Activated CD8-positive, alpha-beta T cell treated with anti-CD3 and anti-CD28 coated beads, Interleukin-2, amount 10 ng/mL, durations not matched to agents 7 days and 5 days (primary cell): Measurements from ENCODE around the gene NUB1. TPM values are rescaled to one million over a fixed set of nuclear protein-coding genes. Genes with fewer than 3 reads are reported as not detected.

Experiments used
- ATAC-seq: fragments of 150-1000 bp; cut with Tn5 transposase; one replicate; pipeline ENCODE4 v1.10.0; 2021; ENCODE audit warnings: moderate library complexity
- CTCF ChIA-PET: fragments of 350-600 bp; sonication (Branson Sonifier 250); formaldehyde crosslinking; loops from one replicate; lab custom pipeline; 2021; ENCODE audit warnings: antibody characterized with exemption; lab: Charles Lee
- POLR2A ChIA-PET: fragments of 350-600 bp; sonication (Branson Sonifier 250); formaldehyde crosslinking; loops from one replicate; lab custom pipeline; 2021; ENCODE audit warnings: antibody characterized with exemption; lab: Charles Lee
- DNase-seq: peaks from one replicate; pipeline ENCODE4 v3.0.0-alpha.2; 2020
- H3K27ac Mint-ChIP-seq: one replicate; pipeline ENCODE4 v1.8.0; 2021; ENCODE audit warnings: mild to moderate bottlenecking, mixed read lengths
- H3K27me3 Mint-ChIP-seq: one replicate; pipeline ENCODE4 v1.8.0; 2021; ENCODE audit warnings: low read depth, mixed read lengths
- H3K36me3 Mint-ChIP-seq: one replicate; pipeline ENCODE4 v1.8.0; 2021; ENCODE audit warnings: low read depth, mixed read lengths
- H3K4me1 Mint-ChIP-seq: one replicate; pipeline ENCODE4 v1.8.0; 2021; ENCODE audit warnings: low read depth, mixed read lengths
- H3K4me3 Mint-ChIP-seq: one replicate; pipeline ENCODE4 v1.8.0; 2021; ENCODE audit warnings: mild to moderate bottlenecking, mixed read lengths
- H3K9me3 Mint-ChIP-seq: one replicate; pipeline ENCODE4 v1.8.0; 2022; ENCODE audit warnings: mixed read lengths; ENCODE audit not compliant: insufficient read depth
- total RNA-seq, 2 experiments: library from RNA; stranded (reverse); gene quantifications; one replicate each; pipeline ENCODE4 v1.2.3, GENCODE V29; 2021

Gene NUB1
- total RNA-seq, 2 experiments from 2014 or later, result 59.0 to 59.2 TPM

DNA sequence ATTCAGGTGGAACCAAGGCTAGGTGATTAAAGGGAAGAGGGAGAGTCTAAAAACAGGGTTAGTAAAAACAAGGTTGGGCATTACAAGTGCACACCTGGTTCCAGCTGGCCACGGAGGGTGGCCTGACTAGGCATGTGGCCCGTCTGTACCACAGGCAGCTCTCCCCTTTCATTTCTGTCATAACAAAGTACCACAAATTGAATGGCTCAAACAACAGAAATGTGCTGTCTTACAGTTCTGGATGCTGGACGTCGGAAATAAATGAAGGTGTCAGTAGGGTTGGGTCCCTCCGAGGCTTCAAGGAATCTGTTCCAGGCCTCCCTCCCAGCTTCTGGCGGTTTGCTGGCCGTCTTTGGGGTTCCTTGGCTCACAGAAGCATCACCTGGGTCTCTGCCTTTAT, 81.6 kb downstream of the NUB1 start:
- ATAC-seq, result no peak
- no peak for DNase-seq
- no peak overlapping the region for H3K27ac Mint-ChIP-seq
- no peak overlapping the region for H3K4me3 Mint-ChIP-seq
- peaks cover 4% of the 10 kb centered on the region for H3K36me3 Mint-ChIP-seq
- peaks cover 12% of the 10 kb centered on the region for H3K9me3 Mint-ChIP-seq
- peaks cover 17% of the 10 kb centered on the region for H3K27me3 Mint-ChIP-seq
- CTCF ChIA-PET, result interaction anchor here (1.3 kb wide), 1 partner anchor 55 kb away, joined by 3 read pairs; no protein-coding TSS in a partner anchor
- peaks cover 6% of the 10 kb centered on the region for H3K4me1 Mint-ChIP-seq
- POLR2A ChIA-PET, result no interaction called here

DNA sequence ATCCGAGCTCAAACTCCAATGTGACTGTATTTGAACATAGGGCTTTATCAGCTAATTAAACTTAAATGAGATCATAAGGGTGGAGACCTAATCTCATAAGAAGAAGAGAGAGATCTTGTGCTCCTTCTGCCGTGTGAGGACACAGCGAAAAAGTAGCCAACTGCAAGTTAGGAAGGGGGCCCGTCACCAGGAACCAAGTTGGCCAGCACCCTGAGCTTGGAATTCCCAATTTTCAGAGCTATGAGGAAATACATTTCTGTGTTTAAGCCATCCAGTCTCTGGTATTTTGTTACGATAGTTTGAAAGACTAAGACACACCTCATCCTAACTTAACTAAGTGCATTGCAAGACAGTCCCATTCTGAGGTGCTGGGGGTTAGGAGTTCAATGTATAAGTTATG, 82.3 kb downstream of the NUB1 start:
- peaks cover 13% of the 10 kb centered on the region for H3K4me1 Mint-ChIP-seq
- H3K36me3 Mint-ChIP-seq, result peaks cover 3% of the 10 kb centered on the region
- DNase-seq (no peak), ATAC-seq (no peak)
- ChIA-PET POLR2A (no interaction called here), CTCF (interaction anchor here (1.3 kb wide), 1 partner anchor 56 kb away, joined by 3 read pairs; no protein-coding TSS in a partner anchor)
- no peak overlapping the region for H3K27ac Mint-ChIP-seq
- H3K9me3 Mint-ChIP-seq, result peaks cover 9% of the 10 kb centered on the region
- peaks cover 17% of the 10 kb centered on the region for H3K27me3 Mint-ChIP-seq
- no peak overlapping the region for H3K4me3 Mint-ChIP-seq

DNA sequence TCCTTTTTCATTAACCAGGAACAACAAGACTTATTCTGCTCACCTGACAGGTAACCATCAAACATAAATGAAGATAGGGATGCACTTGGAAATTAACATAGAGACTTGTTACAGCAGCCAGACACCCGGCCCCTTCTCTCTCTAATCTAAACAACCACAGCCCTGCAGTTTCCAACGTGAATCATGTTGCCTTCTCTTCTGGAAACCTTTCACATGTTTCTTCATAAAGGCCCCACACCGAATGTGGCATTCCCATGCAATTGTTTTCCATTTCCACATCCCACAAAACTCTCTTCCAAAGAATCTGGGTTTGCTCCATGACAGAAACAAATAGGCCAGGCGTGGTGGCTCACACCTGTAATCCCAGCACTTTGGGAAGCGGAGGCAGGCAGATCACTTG, 83.2 kb downstream of the NUB1 start:
- ChIA-PET CTCF (interaction anchor here (0.8 kb wide), 1 partner anchor 23 kb away, joined by 4 read pairs; no protein-coding TSS in a partner anchor), POLR2A (no interaction called here)
- Mint-ChIP-seq H3K4me3 (no peak overlapping the region), H3K27me3 (peaks cover 17% of the 10 kb centered on the region), H3K9me3 (peaks cover 8% of the 10 kb centered on the region), H3K27ac (no peak overlapping the region), H3K36me3 (peaks cover 3% of the 10 kb centered on the region), H3K4me1 (peaks cover 22% of the 10 kb centered on the region)
- DNase-seq (no peak), ATAC-seq (no peak)

DNA sequence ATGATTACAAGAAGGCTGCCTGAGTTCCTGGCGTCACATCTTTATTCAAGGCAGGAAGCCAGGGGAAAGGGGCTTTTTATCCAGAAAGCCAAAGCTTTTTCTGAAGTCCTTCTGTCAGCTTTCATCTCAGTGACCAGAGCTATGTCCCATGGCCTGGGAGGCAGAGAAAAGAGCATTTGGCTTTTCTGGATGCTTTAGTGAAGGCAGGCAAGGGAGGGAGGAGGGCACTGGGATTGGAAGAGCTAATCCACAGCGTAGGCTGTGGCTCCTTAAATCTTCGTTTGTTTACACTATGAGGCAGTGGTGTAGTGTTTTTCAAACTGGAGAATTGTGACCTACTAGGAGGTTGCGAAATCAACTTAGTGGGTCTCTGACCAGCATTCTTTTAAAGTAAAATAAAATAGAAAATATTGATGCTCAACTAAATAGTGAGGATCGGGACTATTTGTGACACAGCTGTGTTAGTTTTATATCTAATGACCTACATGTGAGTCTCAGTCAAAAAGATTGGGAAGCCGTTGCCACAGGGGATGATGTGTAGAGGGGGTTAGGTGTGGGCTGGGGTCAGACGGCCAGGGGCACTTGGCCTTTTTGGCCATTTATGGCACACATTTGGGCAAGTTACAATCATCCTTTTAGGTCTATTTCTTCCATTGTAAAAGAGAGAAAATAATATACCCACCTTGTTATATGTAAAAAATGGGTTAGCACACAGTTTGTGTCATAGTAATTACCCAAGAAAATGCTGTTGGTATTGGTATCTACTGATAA, 84.2 kb downstream of the NUB1 start:
- ChIA-PET CTCF (interaction anchor here (0.8 kb wide), 1 partner anchor 22 kb away, joined by 4 read pairs; no protein-coding TSS in a partner anchor), POLR2A (no interaction called here)
- no peak overlapping the region for H3K27ac Mint-ChIP-seq

DNA sequence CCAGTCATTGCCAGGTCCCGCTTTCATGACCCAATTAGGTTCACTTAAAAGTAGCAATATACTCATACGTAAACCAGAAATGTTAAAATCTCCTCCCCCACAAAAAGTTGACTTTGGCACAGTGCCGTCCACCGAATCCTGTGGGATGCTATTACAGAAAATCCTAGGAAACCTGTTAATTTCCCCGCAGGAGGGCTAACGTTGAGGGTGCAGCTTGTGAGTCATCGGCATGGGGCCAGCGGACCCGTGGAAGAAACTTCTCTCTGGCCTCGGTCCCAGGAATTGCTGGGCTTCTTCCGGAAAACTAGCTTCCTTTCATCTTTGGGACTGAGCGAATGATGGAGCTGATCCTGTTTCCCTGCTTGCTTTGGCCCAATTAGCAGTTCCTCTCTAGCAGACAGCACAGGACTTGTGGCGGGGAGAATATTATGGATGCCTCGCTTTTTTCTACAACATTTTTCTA, 84.9 kb downstream of the NUB1 start:
- CTCF ChIA-PET, result no interaction called here
- peaks cover 17% of the 10 kb centered on the region for H3K27me3 Mint-ChIP-seq
- POLR2A ChIA-PET, result no interaction called here
- DNase-seq (no peak), ATAC-seq (no peak)
- H3K27ac Mint-ChIP-seq, result no peak overlapping the region
- no peak overlapping the region for H3K4me3 Mint-ChIP-seq
- H3K4me1 Mint-ChIP-seq, result peaks cover 35% of the 10 kb centered on the region
- no peaks in the 10 kb centered on the region for H3K9me3 Mint-ChIP-seq
- H3K36me3 Mint-ChIP-seq, result peaks cover 3% of the 10 kb centered on the region

More for the DNA sequence above, 84.2 kb downstream of the NUB1 start:
- Mint-ChIP-seq H3K9me3 (no peaks in the 10 kb centered on the region), H3K27me3 (peaks cover 17% of the 10 kb centered on the region), H3K4me1 (peaks cover 31% of the 10 kb centered on the region), H3K4me3 (no peak overlapping the region), H3K36me3 (peaks cover 3% of the 10 kb centered on the region)
- ATAC-seq (no peak), DNase-seq (no peak)

DNA sequence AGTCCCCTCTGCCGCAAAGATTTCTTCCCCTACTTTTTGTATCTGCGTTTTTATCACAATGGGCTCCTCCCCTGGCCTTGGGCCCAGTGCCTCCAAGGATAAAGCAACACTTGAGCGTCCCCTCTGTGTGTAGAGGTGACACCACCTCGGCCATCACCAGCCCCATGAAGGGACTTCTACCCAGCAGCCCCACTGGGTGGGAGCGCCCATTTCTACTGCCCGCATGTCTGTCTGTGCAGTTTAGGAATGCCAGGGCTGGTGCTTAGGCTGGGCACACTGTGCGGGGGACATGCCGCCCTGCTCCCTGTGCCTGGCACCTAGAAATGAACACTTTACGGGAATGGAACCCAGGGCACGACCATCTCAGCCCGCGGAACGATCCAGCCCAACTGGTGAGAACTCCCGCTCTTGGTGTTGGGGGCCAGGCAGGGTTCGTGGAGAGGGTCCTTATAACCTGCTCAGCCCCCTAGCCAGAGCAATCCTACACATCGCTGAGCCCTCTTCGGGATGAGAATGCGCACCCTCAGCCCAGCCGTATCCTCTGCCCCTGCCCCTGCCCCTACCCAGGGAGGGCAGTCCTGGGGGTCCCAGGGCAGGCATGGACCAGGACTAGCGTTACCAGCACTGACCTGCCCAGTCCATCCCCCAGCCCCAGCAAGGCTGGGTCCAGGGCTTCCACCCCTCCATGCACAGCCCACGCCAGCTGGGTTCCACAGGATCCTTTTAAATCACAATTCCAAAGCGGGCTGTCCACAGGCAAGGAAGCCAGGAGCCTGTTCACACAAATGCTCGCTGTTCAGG, 85.5 kb downstream of the NUB1 start:
- Mint-ChIP-seq H3K9me3 (no peaks in the 10 kb centered on the region), H3K27ac (no peak overlapping the region), H3K4me1 (peaks cover 40% of the 10 kb centered on the region), H3K4me3 (no peak overlapping the region), H3K27me3 (peaks cover 12% of the 10 kb centered on the region), H3K36me3 (peaks cover under 1% of the 10 kb centered on the region)
- ChIA-PET CTCF (interaction anchor here (1.2 kb wide), 1 partner anchor 15 kb away, joined by 3 read pairs; no protein-coding TSS in a partner anchor), POLR2A (no interaction called here)
- ATAC-seq (no peak), DNase-seq (no peak)

DNA sequence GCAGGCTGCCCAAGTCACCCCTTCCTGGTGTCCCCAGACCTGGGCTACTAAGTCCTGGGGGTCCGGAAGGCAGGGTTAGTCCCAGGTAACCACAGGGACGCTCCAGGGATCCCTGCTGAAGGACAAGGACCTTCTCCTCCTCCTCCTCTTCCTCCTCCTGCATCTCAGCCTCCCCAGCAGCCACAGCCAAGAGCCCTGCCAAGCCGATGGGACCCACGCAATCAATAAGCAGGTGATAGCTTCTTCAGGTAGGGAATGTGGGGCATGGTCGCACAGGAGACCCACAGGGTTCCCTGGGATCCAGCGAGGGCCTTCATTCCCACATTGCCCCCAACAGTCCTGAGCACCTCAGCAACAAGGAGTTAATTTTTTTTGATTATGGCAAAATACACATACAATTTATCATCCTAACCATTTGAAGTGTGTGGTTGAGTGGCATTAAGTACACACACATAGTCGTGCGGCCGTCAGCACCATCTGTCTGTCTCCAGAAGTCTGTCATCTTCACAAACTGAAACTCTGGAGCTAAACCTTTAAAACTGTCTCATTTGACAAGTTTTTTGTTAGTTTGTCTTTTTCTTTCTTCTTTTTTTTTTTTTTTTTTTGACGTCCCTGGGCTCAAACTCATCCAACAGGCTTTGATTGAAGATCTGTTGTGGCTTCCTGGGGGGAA, 86.2 kb downstream of the NUB1 start:
- DNase-seq (no peak), ATAC-seq (no peak)
- Mint-ChIP-seq H3K36me3 (no peaks in the 10 kb centered on the region), H3K4me3 (no peak overlapping the region), H3K9me3 (no peaks in the 10 kb centered on the region), H3K4me1 (peaks cover 47% of the 10 kb centered on the region), H3K27me3 (peaks cover 12% of the 10 kb centered on the region), H3K27ac (peak overlapping the region; percentile 63)
- ChIA-PET CTCF (interaction anchor here (1.2 kb wide), 1 partner anchor 14 kb away, joined by 3 read pairs; no protein-coding TSS in a partner anchor), POLR2A (interaction anchor here (1.1 kb wide), 1 partner anchor 16 kb away, joined by 5 read pairs; no protein-coding TSS in a partner anchor)

Other genes starting within 250 kb of the NUB1 start
- gene GBX1, start 174.1 kb upstream of the NUB1 start, total RNA-seq, result not detected
- gene ASB10, start 154.6 kb upstream of the NUB1 start, total RNA-seq, result not detected
- under 1 TPM in 1 of 2 experiments, not detected in 1; 0.76 TPM for gene H2BK1, start 131.3 kb upstream of the NUB1 start, total RNA-seq
- 10 to 100 TPM; 38.2 to 45.9 TPM for gene ABCF2, start 114.6 kb upstream of the NUB1 start, total RNA-seq
- gene CHPF2, start 109.3 kb upstream of the NUB1 start, total RNA-seq, result 10 to 100 TPM; 34.7 to 36.1 TPM
- 1 to 10 TPM; 4.2 to 4.7 TPM for gene SMARCD3, start 93.1 kb upstream of the NUB1 start, total RNA-seq
- gene WDR86, start 68.2 kb downstream of the NUB1 start, total RNA-seq, result under 1 TPM; 0.26 to 0.32 TPM
- under 1 TPM; 0.34 to 0.50 TPM for gene CRYGN, start 98.3 kb downstream of the NUB1 start, total RNA-seq
- 10 to 100 TPM; 81.1 to 90.3 TPM for gene RHEB, start 178.1 kb downstream of the NUB1 start, total RNA-seq